ENCODE data around the gene HHEX.

HHEX gene

DNA sequence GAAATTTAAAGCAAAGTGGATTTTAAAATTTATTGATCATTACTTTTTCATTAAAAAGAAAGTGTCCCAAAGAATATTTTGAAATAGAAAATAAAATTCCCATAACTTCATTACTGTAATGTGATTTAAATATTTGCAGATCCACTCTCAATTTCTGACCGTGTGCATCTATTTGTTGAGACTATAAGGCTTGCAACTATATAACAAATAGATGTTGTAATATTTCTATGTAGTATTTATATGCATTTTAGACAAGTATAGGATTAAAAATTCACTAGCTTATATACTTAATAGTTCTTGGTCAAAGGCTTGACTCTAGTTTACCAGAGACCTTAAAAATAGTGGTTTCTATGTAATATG, 3.8 kb downstream of the HHEX start:
- no peak for DNase-seq (ENCODE audit: low spot score)

DNA sequence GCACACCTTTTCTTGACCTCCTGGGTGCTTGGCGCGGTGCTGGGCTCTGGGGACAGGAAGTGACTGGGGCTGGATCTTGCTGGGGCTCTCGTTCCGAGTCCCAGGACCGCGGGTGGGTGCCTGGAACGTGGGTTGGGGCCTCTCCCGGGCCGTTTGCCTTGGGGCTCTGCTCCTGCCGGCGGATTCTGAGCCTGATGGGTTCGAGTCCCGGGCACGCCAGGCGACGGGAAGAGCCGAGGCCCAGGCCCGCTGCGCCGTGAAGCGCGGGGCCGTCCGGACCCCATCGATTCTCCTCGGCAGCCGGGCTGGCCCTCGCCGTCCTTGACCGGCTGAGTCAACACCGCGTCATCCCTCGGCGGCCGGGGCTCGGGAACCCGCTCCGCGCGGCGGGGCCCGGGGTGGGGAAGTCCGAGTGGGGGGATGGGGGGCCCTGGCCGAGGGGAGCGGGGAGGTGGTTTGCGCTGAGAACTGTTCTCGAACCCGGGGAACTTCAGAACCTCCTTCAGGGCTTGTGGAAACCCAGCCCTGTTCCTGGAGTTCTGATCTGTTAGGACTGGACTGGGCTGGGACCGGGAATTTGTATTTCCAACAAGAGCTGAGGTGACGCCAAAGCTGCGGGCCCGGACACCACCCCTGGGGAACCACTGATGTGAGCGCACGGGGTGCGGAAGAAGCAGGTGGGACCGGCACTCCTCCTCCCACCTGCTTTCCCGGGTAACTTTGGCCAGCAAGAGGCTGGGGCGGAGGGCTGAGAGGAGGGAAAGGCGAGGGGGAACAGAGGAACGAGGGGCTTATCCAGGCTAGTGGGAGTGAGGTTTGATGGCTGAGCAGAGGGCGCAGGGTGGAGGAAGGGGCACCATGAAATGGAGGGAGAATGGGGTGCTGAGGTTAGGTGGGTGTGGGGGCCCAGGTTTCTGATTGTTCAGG, 6.2 kb downstream of the HHEX start:
- DNase-seq (ENCODE audit: low spot score): no peak

DNA sequence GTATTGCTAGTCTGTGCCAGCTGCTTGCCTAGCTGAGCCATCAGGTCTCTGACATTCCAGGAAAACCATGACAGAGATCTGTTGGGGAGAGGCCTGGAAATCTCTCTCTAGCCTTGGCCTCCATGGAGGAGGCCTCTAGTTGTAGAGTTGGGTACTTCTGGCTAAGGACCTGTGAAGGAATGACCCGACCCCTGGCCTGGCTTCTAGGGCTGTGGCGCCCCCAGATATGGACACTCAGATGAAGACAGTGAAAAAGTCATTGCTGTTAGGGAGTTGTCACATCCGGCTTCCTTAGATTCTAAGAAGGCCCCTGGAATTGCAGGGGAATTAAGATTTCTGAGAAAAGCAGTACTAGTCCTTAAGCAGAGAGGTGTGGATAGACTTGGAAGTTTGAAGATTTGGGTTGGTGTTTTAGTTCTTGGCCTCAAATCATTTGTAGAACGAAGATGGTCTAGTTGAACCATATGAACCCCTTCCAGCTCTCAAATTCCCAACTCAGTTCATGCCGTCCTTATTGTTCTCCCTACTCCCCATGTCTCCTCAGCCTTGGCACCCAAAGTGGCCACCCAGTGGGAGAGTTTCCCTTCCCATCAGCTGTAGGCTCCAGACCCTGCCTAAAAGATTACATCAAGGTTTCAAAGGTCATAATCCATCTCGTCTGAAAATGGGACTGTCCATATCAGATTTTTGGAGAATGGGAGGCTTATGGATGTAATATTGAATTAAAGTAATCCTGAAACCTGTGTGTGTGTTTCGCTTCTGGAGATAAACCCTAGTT, 7.0 kb downstream of the HHEX start:
- no peak for DNase-seq (ENCODE audit: low spot score)

DNA sequence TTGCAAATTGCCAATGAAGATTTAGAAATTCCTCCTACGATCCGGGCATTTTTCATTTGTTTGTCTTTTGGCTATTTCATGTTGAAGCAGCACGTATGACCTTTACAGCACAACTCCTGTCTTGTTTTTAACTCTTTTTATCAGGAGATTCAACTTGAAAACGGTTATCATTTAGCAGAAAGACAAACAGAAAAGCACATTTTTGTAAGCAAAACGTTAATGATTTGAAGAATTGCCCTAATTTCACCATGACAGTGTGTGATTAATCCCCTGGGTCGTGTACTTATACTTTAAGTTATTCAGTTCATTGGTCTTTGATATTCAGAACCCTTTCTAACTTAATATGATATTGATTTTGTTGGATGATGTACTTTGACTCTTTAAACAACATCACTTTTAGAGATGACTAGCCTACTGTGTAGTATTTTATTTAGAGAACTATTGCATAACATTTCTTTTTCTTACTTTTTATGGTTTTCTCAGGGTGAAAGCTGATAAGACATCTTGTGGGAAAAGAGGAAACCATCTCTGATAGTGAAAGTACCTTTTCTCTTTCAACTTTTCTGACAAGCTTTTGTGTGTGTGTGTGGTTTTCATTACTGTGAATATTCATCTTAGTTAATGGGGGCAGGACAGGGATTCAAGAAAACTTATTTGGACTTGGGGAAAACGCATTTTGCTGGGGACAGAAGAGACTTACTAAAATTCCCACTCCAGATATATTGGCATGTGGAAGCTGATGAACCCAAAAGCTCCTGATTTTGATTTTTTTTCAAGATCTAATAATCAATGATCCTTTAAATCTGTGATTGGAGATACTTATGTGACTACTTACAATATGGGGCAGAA, 8.1 kb downstream of the HHEX start:
- no peak for DNase-seq (ENCODE audit: low spot score)

DNA sequence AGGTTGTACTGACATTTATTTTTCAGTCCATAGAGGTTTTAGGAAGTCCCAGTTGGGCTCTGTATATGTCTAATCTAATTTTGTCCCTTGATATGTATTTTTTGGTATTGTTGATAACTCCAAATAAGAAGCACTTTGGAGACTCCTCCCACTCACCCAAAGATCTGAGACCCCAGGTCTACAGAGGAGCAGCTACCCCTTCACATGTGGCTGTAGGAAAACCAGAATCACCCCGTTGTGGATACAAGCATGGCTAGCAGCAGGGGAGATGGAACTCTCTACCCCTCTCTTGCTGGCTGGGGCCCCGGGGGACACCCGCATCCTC, 9.4 kb downstream of the HHEX start:
- no peak for DNase-seq (ENCODE audit: low spot score)

DNA sequence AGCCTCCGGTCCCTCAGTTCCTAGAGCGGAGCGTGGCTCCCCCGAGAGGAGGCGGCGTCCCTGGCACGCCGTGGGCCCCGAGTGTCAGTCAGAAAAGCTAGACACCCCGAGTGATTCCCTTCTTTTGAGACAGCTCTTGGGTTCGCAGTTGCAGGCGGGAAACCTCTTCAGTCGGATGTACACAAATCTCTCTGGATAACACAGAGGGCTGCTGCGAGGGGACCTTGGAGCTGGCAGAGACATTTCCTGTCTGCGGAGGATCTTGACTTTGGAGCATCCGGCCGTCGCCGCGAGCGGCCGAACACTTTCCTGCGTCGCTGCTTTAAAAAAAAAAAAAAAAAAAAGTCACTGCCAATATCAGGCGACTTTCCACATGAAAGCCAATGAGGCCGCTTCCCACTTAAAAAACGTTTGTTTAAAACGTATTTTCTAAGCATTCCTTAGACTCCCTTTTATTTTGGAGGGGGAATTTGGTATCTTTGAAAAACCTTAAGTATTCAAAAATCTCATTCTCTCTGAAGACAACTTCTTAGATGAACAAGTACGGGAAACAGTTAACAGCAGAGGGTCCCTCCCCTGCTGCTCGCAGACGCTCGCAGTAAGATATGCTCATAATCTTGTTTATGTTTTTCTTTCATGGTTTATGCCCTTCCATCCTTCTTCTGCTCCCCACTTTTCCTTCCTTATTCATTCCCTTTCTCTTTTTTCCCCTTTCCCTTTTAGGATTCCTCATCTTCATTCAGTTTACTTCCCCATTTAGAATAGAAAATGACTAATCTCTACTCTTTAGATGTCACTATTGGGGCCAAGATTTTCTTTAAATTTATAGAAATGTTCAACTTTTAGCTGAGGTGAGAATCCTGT, 10.0 kb downstream of the HHEX start:
- DNase-seq (ENCODE audit: low spot score): no peak

DNA sequence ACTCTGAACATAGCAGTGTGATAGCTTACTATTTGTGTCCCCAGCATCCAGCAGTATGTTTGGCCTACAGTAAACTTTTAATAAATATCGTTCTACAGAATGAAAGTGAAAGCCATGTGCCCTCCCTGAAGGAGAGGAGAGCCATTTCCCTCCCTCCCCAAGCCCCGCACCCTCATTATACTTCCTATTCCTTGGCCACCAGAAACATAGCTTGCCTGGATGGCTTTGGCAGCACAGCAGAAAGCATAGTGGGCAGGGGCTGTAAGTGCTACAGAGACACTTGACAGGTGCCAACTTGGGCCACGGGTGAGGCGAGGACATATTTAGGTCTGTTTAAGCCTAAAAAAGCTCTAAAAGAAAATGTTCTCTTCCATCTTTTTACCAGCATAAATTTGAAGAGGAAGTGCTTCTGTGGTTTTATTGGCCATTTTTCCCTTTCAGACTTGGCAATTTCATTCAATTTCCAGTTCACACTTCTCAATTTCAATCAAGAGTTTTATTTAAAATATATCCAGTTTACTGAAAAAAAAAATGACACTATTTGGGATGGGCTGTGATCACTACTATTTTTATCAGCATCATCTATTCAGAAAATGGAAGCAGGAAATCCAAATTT, 12.7 kb downstream of the HHEX start:
- DNase-seq (ENCODE audit: low spot score): no peak

DNA sequence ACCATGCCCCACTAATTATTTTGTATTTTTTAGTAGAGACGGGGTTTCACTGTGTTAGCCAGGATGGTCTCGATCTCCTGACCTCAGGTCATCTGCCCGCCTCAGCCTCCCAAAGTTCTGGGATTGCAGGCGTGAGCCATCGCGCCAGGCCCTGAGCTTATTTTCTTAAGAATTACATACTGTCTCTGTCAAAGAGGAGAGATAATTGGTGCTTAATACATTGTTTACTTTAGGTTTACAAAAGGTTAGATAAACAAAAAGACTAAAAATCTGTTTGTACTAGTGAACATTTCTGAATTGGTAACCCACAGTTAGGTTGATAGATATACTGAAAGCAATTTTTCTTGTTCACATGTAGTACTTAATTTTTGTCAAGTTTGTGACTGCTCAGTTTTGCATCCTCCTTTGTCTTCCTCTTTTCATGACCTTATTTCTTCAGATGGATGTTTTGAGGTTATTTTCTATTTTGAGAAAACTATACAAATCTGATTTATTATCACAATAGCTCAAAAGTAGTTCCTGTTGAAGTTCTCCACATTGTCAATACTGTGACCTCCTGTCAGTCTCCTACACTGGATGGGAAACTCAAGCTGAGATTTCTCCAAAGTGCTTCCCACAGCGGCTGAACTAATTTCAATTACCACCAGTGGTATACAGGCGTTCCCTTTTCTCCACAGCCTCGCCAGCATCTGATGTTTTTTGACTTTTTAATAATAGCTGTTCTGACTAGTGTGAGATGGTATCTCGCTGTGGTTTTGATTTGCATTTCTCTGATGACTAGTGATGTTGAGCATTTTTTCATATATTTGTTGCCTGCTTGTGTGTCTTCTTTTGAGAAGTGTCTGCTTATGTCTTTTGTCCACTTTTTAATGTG, 22.5 kb downstream of the HHEX start:
- no peak for DNase-seq (ENCODE audit: low spot score)

DNA sequence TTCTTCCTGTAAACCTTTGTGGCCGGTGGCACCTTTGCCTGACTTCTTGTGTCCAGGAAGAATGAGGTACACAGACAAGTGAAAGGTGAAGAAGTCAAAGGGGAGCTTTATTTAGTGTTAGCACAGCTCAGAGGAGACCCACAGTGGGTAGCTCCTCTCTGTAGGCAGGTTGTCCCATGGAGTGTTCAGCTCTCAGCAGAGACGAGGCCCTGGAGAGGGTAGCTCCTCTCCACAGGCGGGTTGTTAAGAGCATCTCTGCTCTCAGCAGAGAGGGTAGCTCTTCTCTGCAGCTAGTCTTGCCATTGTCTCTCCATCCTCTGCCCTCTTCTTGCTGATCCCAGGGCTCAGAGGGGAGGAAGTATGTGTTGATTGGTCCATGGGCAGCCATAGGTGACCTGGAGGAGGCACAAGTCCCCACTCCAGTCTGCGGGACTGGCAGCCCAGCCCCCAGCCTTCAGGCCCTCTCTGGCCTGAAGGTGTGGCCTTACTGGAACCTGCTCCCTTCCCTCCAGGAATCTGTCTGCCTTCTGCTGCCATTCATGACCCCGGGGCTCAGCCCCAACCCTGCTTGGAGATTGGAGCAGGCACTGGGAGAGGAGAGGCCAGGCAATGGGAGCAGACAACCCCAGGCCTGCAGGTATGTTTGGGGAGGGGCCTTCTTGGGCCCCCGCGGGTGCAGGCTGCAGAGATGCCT, 24.5 kb downstream of the HHEX start:
- DNase-seq (ENCODE audit: low spot score): no peak

DNA sequence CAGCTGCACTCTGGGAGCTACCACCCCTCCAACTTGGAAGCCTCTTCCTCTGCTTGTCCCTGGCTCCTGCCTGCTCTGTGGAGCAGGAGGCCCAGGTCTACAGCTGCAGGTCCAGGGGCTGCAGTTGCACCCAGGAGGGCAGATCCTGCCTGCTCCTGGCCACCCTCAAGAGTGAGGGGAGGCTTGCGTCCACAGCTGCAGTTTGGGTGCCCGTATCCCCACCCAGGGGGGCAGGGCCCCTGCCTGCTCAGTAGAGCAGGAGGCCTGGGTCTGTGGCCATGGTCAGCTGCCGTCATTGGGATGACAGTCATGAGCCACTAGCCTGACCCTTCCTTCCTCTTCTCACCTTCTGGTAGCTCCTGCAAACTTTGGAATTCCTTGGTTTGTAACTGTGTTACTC, 25.1 kb downstream of the HHEX start:
- no peak for DNase-seq (ENCODE audit: low spot score)

DNA sequence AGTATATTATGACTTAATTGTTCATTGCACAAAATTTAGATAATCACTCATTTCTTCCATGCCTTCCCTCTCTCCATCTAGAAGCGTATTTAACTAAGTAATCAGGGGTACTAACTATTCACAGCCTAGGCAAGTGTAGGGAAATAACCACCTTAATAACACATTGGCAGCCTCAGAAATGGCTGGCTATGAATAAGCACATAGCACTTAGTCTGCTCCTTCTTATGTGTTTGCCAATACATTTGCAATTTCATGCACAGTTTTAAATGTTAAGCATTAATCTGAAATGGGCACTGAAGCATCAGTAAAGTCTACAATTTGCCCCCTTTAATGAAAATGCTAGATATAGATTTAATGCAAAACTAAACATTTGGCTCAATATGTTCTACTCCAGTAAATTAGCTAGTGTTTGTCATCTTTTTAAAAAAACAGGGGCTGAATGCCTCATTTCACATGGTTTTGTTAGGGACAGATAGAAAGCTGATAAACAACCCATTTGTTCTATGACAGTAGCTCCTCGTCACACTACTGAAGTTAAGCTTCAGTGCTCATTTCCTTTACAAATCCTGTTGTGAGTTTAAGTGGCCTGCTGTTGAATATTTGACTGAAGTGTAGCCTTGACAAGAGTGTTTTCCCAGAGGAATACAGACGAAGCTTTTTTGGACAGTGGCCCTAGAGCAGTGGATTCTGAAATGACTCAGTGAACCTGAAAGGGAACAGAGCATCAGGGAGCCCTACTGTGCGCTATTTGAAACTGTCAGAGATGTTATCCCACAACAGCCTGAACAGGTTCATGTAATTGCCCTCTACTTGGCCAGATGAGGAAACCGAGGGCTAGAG, 30.5 kb downstream of the HHEX start:
- no peak for DNase-seq (ENCODE audit: low spot score)

DNA sequence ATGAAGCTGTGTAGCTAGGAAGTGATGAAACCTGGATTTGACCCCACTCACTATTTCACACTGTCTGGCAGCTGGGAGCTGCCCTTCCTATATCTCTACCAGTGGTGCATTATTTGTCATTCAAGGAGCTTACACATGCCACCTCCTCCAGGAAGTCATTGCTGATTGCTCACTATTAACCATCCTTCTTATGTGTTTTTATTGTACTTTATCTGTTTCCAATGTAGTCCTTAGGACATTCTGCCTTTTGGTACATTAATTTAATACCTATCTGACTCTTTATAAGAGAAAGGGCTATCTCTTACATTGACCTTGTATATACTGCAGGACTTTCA, 31.0 kb downstream of the HHEX start:
- DNase-seq (ENCODE audit: low spot score): no peak

DNA sequence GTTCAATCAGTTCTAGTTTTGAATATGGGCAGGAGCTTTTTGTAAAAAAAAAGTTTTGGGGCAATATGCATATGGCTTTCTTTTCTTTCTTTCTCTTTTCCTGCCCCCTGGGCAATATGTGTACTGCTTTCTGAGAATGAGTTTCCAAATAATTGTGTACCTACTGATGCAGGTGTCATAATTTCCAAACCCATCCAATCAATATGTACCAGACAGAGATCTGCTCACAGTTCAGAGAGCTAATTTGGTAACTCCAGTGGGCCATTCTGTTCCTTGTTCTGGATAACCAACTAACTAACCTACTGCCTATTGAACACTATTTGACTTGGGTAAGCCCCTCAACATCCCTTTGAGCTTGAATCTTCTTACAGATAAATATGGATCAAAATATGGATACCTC, 32.6 kb downstream of the HHEX start:
- no peak for DNase-seq (ENCODE audit: low spot score)

DNA sequence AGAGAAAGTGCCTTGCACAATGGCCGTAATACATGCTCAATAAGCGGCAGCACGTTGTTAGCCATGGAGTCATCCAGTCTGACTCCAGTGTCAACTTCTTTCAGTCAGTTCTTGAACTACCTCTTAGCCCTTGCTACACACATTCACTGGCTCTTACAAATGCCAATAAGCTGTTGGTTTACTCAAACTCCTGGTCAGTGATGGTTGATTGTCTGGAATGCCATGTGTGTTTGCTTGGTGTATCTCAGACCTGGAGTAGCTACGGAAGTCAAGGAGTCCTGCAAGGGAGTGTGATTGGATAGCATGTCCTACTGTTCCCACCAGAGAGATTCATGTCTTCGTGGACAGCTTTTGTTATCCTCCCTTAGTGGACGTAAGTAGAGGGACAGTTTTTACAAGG, 37.4 kb downstream of the HHEX start:
- DNase-seq (ENCODE audit: low spot score): no peak

DNA sequence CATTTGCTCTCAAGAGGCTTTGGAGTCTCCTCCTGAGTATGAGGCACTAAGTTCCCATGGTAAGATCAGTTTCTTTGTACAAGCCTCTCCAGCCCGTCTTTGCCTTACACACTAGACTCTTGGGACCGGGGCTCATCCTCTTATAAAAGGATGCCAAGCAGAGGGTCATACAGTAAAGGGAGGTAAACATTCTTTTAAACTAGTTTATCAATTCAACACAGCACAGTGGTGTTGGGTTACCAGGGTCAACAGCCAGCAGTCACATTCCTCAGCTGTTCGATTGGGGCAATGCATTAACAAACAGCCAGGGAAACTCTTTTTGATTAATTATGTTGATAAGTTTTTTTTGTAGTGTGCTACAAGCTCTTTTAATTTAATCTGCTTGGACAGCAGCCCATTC, 37.8 kb downstream of the HHEX start:
- no peak for DNase-seq (ENCODE audit: low spot score)

DNA sequence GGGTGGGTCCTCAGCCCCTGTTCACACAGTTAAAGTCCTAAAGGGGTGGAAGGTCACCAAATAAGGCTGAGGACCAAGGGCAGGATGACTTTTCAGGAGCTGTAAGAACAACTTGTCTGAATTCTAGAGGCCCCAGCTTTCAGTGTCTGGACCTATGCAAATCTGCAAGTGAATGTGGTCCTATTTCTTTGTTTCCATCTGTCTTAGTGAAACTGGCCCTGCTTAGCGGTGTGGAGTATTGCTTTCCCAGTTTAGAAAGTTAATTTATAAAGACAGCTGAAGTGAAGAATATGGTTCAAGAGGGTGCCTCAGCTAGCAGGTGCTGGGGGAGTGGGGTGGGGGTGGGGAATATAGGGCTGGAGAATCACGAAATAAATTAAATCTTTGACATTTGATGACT, 40.1 kb downstream of the HHEX start:
- DNase-seq (ENCODE audit: low spot score): no peak

DNA sequence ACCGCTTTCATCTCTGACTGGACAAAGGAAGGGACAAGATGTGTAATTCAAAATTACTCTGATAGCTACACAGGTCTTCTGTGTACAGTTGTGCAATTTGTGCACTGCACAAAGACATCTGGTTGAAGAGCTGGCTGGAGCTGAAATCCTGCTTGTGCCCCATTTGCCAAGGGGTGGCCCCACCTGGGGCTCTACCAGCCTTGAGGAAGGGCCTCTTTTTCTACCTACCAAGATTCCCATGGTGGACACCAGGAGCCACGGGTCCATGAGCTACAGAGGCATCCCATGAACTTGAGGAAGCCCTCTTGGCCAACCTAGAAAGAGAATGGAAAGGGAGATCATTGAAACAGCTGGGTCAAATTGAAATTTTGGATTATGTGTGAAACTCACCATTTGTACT, 43.2 kb downstream of the HHEX start:
- DNase-seq (ENCODE audit: low spot score): no peak

DNA sequence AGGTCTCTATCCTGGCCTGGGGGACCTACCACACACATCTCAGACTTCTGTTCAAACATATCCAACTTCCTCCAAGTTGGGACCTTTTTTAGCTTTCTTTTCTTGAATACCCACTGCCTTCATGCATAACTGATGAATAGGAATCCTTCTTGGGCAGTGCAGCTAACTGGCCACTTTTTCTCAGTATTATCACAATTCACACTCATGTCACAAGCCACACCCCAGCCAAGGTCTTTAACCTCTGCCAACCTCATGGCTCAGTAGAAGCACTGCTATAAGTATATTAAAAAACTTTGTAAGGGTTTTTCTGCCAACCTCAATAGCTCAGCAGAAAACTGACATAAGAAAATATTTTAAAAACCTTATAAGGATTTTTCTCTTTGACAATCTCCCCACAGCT, 44.5 kb downstream of the HHEX start:
- no peak for DNase-seq (ENCODE audit: low spot score)

DNA sequence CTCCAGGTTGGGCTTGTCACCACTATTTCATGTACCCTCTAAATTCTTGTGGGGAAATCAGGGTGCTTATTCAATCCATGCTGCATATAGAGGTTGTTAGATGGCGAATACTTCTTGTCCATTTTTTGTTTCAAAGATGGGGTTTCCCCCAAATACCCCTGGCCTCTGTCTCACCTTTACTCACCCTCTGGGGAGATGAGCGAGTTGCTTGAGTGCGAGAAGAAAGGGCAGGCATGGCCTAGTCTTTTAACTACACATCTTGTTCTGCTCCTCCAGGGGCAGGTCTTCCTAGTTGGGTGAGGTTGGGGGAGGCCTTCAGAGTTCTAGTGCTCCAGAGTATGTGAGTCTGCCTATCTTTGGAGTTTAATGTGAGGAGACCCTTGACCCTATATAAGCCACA, 46.2 kb downstream of the HHEX start:
- no peak for DNase-seq (ENCODE audit: low spot score)

Data from RKO (cell line).